Choroid plexus epithelial cell (primary cell): ENCODE results near the gene AATK.
"Not testable (repeated sequence)": the region's sequence is repeated elsewhere in the genome, so short reads cannot be mapped to it uniquely, and the experiment has no call there.

Source experiments
- DNase-seq: peaks from one replicate; pipeline ENCODE4 v3.0.0-alpha.2; 2010; ENCODE audit warnings: low read depth
- H3K4me3 ChIP-seq: 2 replicates; pipeline ENCODE4 v1.5.1; 2011; ENCODE audit warnings: low read depth, mild to moderate bottlenecking, control low read depth, low read length, moderate library complexity
- TF ChIP-seq, protein P1 (sequence below): conservative IDR thresholded peaks from 2 replicates; pipeline ENCODE4 v1.5.1; 2011; ENCODE audit warnings: low read depth, mild to moderate bottlenecking, control low read depth, inconsistent platforms, low read length, moderate library complexity

Gene AATK

DNA sequence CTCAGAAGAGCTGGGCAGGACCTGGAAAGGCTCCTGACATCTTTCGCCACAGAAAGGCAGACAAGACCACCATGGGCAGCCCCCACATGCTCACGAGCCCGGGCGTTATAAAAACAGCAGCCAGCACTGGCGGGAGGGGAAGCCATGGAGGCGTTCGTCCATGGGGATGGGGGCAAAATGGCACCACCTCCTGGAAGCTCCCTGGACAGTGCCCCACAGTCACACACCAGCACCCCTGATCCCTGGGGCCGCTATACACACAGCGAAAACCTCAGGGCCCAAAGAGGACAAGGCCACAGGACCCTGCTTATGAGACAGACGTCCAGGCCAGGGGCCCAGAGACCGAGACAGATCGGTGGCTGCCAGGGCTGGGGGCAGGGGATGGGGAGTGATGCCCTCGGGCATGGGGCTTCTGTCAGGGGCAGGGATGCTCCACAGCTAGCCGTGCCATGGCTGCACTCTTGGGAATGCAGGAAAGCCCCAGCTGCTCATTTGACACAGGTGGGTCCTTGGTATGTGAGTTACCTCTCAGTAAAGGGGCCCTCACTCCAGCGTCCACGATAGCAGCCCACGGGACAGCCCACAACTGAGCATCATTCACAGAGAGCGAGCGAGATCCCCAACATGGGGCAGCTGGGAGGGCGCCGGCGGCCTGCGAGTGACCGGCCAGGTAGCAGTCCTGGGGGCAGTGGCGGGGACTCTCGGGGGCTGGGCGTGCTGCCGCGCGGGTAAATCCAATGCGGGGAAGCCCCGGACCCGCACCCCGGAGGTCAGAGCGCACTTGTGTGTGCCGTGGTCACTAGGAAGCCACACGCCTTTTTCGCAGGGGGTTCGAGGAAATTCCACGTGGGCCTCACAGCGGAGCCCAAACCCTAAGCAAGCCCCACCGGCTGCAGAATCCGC, 7.1 kb downstream of the AATK start:
- DNase-seq: no peak
- TF ChIP-seq, protein P1, sequence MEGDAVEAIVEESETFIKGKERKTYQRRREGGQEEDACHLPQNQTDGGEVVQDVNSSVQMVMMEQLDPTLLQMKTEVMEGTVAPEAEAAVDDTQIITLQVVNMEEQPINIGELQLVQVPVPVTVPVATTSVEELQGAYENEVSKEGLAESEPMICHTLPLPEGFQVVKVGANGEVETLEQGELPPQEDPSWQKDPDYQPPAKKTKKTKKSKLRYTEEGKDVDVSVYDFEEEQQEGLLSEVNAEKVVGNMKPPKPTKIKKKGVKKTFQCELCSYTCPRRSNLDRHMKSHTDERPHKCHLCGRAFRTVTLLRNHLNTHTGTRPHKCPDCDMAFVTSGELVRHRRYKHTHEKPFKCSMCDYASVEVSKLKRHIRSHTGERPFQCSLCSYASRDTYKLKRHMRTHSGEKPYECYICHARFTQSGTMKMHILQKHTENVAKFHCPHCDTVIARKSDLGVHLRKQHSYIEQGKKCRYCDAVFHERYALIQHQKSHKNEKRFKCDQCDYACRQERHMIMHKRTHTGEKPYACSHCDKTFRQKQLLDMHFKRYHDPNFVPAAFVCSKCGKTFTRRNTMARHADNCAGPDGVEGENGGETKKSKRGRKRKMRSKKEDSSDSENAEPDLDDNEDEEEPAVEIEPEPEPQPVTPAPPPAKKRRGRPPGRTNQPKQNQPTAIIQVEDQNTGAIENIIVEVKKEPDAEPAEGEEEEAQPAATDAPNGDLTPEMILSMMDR: no peak
- H3K4me3 ChIP-seq: no peak overlapping the region

DNA sequence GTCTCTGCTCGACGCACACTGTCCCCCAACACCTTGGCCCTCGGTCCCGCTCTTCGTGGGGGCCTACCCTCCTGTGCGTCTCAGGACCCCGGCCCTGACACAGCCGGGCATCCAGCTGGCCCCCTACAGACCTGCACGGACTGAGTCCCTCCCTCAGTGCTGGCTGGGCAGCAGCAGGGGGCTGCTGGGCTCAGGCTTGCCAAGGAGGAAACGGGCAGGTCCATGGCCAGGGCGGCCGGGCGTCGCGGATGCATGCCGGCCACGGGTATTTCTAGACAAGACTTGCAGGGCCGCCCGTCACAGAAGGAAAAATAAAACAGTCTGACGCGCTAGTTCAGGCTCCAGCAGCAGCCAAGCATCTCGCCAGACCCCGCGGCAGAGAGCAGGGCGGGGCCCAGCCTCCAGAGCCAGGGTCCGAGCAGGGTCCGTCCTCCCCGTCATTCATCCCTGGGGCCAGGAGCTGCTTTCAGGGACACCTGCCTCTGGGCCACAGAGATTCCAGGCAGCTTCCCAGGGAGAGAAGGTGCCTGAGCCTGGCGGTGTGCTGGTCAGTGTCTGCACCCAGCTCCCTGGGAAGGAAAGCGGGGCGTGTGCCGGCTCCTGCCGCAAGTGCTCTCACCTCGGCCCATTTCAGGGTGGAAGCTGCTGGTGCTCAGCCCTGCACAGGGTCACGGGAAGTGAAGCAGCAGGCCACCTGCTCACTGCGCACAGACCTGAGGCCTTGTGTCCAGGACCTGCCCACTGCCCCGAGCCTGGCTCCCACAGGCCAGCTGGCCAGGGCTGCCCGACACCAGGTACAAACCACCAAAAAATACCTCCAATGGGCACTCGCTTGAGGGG, 8.0 kb downstream of the AATK start:
- H3K4me3 ChIP-seq: no peak overlapping the region
- TF ChIP-seq, protein P1: no peak
- no peak for DNase-seq

DNA sequence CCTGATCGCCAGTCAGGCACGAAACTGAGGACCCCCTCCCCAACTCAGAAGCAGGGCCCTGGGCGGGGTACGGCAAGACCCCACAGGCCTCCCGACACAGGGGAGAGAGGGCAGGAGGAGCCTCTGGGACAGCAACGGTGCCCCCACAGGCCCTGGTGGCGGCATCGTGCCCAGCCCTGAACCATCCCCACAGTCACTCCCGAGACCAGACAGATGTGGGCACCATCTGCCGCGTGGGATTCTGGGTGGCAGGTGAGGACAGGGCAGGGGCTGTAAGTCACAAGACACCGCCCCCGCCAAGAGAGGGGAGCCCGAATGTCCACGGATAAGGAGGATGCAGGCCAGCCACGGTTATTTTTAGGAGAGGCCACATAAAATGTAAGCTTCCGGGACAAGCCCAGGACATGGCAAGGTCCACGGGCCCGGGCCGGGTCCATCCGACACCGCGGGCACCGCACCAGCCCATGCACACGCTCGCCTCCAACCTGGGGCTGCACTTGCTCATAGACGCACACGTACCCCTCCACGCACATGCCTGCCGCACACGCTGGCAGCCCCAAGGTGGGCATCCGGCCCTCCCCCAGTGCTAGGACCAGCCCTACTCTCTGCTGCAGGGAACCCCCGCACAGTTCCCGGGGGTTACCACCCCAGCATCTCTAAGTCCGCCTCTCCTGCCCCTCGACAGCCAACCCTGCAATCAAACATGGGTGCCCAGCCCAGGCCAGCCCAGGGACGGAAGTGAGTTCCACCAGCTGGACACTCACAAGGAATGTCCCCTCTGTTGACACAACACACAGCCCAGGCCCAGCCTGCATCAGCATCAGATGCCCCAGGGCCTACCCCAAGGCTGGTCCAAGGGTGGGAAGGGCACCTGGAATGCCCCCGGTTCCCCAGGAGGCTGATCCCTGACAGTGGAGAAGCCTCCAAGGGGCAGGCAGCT, 8.9 kb downstream of the AATK start:
- TF ChIP-seq, protein P1: no peak
- no peak for DNase-seq
- H3K4me3 ChIP-seq: no peak overlapping the region

DNA sequence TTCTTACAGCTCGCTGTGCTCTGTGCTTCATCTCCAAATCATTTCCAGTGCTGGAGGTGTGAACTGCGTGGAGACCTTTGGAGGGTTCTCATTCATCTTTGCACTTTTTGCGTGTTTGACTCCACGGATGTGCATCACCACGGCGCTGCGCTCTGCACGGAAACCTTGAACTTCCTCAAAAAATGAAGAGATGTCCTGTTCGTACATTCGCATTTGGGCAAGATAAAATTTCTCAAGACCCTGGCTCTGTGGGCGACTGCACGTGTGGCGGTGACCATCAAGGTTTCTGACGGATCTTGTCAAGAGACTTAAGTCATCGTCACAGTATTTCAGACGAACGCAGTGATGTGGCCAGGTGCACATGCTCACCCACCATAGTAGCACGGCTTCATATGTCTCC, 11.1 kb downstream of the AATK start:
- no peak overlapping the region for H3K4me3 ChIP-seq
- TF ChIP-seq, protein P1: no peak
- DNase-seq: no peak

DNA sequence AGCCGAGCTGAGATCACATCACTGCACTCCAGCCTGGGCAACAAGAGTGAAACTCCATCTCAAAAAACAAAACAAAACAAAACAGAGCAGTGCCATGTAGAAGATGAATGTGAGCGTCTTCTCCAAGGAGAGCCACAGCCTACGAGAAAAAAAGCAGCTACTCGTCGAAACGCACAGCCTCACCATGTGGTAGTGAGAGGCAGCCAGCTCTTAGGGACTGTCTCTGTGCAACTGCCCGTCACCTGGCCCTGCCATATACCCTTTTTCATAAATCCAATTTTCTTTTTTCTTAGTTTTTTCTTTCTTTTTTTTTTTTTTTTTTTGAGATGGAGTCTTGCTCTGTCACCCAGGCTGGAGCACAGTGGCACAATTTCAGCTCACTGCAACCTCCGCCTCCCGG, 12.0 kb downstream of the AATK start:
- not testable (repeated sequence) for DNase-seq, H3K4me3 ChIP-seq

DNA sequence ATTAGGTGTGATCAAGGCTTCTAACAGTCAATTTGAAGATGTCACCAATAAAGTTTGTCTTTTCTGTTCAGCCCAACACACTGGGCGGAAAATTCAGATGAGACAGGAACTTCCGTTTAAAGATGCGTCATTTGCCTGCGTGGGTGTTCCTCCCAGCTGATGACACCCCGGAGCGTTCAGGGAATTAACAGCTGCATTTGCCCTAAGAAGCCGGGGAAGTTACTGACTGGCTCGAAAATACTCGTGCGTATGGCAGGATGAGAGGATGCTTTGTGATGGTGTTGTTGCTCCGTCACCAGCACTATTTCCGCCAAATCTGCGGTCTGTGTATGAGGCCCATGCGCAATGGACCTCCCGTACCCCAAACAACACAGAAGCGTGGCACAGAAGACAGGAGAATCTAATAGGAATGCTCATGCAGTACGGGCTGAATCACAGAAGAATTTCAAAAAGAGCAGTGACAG, 12.6 kb downstream of the AATK start:
- no peak overlapping the region for H3K4me3 ChIP-seq
- TF ChIP-seq, protein P1: no peak
- DNase-seq: peak; percentile 72
